Endodermal cell (in vitro differentiated cells): ENCODE results near the gene LMBR1L. TPM values are rescaled to one million over a fixed set of nuclear protein-coding genes. Genes with fewer than 3 reads are reported as not detected.

ENCODE experiments used
- DNase-seq: peaks from one replicate; pipeline ENCODE4 v3.0.0-alpha.2; 2017
- H3K27ac ChIP-seq: 2 replicates; pipeline ENCODE4 v1.5.1; 2013; ENCODE audit warnings: mild to moderate bottlenecking, low read depth, low read length, moderate library complexity
- H3K27me3 ChIP-seq: 2 replicates; pipeline ENCODE4 v1.6.1; 2013; ENCODE audit warnings: mild to moderate bottlenecking, low read length, moderate library complexity; ENCODE audit not compliant: insufficient read depth, control insufficient read depth, poor library complexity, severe bottlenecking
- H3K36me3 ChIP-seq: 2 replicates; pipeline ENCODE4 v1.7.0; 2013; ENCODE audit warnings: mild to moderate bottlenecking, low read length, moderate library complexity; ENCODE audit not compliant: control insufficient read depth, insufficient read depth
- H3K4me1 ChIP-seq: one replicate; pipeline ENCODE4 v1.7.0; 2013; ENCODE audit warnings: low read length; ENCODE audit not compliant: control insufficient read depth, insufficient read depth
- H3K4me3 ChIP-seq: 2 replicates; pipeline ENCODE4 v1.5.1; 2013; ENCODE audit warnings: mild to moderate bottlenecking, low read length, moderate library complexity
- H3K9ac ChIP-seq: 2 replicates; pipeline ENCODE4 v1.6.1; 2013; ENCODE audit warnings: mild to moderate bottlenecking, low read length, moderate library complexity; ENCODE audit not compliant: poor library complexity, severe bottlenecking; ENCODE audit errors: extremely low read depth
- H3K9me3 ChIP-seq: 2 replicates; pipeline ENCODE4 v1.6.1; 2013; ENCODE audit warnings: mild to moderate bottlenecking, low read length, moderate library complexity; ENCODE audit not compliant: control insufficient read depth
- H3K27ac Mint-ChIP-seq: 2 replicates; pipeline ENCODE4 v1.8.0; 2020; ENCODE audit warnings: mixed read lengths
- H3K27me3 Mint-ChIP-seq: 2 replicates; pipeline ENCODE4 v1.8.0; 2021; ENCODE audit warnings: mild to moderate bottlenecking, mixed read lengths; ENCODE audit not compliant: insufficient read depth
- H3K36me3 Mint-ChIP-seq: 2 replicates; pipeline ENCODE4 v1.8.0; 2020; ENCODE audit warnings: low read depth, mixed read lengths
- H3K4me1 Mint-ChIP-seq: 2 replicates; pipeline ENCODE4 v1.8.0; 2020; ENCODE audit warnings: mixed read lengths
- H3K4me3 Mint-ChIP-seq: 2 replicates; pipeline ENCODE4 v1.8.0; 2020; ENCODE audit warnings: mild to moderate bottlenecking, moderate library complexity, mixed read lengths
- H3K9me3 Mint-ChIP-seq: 2 replicates; pipeline ENCODE4 v1.8.0; 2020; ENCODE audit warnings: mild to moderate bottlenecking, mixed read lengths
- CTCF ChIP-seq: fragments of 200-600 bp; sonication (generic); conservative IDR thresholded peaks from 2 replicates; pipeline ENCODE4 v1.5.0; 2021; ENCODE audit warnings: antibody characterized with exemption, mild to moderate bottlenecking
- WGBS, 2 experiments: methylation state at CpG; one replicate each; pipeline versions ENCODE4 v1.1.5 to v1.1.7; 2013; ENCODE audit warnings: missing lambda C conversion rate in 2 of 2, mixed read lengths in 1 of 2; ENCODE audit not compliant: insufficient coverage in 1 of 2, insufficient read length in 1 of 2; 5-methylcytosine and 5-hydroxymethylcytosine counted together
- total RNA-seq, 2 donors: library from RNA; stranded (reverse); fragmentation: NEBNext Ultra II Directional in 1 of 2; extraction: Animal tissue kit (Norgen Biotek cat#: 25700) in 1 of 2; gene quantifications; 2 replicates in 1 of 2; 3 replicates in 1 of 2; pipeline ENCODE4 v1.2.1, GENCODE V29; 2021

The LMBR1L gene
- total RNA-seq, 2 donors from 2014 or later = 89.5 to 98.6 TPM

- peak within 1 kb of the TSS; percentile 94 for H3K27ac ChIP-seq
- Mint-ChIP-seq H3K4me3 (peak within 1 kb of the TSS; percentile 96), H3K9me3 (no peaks in the 10 kb centered on the region), H3K4me1 (peaks cover 42% of the 10 kb centered on the region), H3K27me3 (no peaks in the 10 kb centered on the region), H3K36me3 (peaks cover 5% of the 10 kb centered on the region), H3K27ac (peak within 1 kb of the TSS; percentile 99)
- peak within 1 kb of the TSS; percentile 92 for H3K9ac ChIP-seq
- peaks cover 4% of the 10 kb centered on the region for H3K4me1 ChIP-seq
- no peaks in the 10 kb centered on the region for H3K9me3 ChIP-seq
- peak; percentile 60 for TF ChIP-seq CTCF
- no peaks in the 10 kb centered on the region for H3K27me3 ChIP-seq
- H3K36me3 ChIP-seq = no peaks in the 10 kb centered on the region
- DNase-seq = peak; percentile 98
- 0 to 1% methylated on average over 25 to 74 of the region's 74 CpGs for WGBS, 2 experiments
- H3K4me3 ChIP-seq = peak within 1 kb of the TSS; percentile 89
These were observed 50.1 kb downstream of the LMBR1L start, which contains the start of gene KMT2D for GRCh38 chr12:49060237-49061156. Gene KMT2D (minus strand): TSS chr12:49060794. CDS start chr12:49055324, 5,470 bp downstream.

GRCh38 chr12:49059299-49060171, 51.1 kb downstream of the LMBR1L start:
- peak; percentile 67 for DNase-seq
- peak overlapping the region; percentile 92 for H3K9ac ChIP-seq
- Mint-ChIP-seq H3K9me3 (no peaks in the 10 kb centered on the region), H3K4me1 (peaks cover 43% of the 10 kb centered on the region), H3K36me3 (peaks cover 15% of the 10 kb centered on the region), H3K27ac (peak overlapping the region; percentile 93), H3K27me3 (no peaks in the 10 kb centered on the region), H3K4me3 (peak overlapping the region; percentile 96)
- WGBS, 2 experiments = 0% methylated on average over 14 to 70 of the region's 70 CpGs
- peak overlapping the region; percentile 94 for H3K27ac ChIP-seq
- no peaks in the 10 kb centered on the region for H3K9me3 ChIP-seq
- H3K4me3 ChIP-seq = peak overlapping the region; percentile 89
- TF ChIP-seq CTCF = no peak
- no peaks in the 10 kb centered on the region for H3K27me3 ChIP-seq
- H3K36me3 ChIP-seq = peaks cover 9% of the 10 kb centered on the region
- H3K4me1 ChIP-seq = peaks cover 4% of the 10 kb centered on the region

- no peak for DNase-seq
- WGBS, 2 experiments = 6% methylated on average over 1 of the region's 1 CpG; no CpG with 5 or more reads in 1 of the 2 experiments
- peak overlapping the region; percentile 96 for H3K4me3 Mint-ChIP-seq
- H3K9me3 Mint-ChIP-seq = no peaks in the 10 kb centered on the region
- Histone ChIP-seq H3K4me3 (peak overlapping the region; percentile 89), H3K27ac (no peak overlapping the region), H3K36me3 (peaks cover 14% of the 10 kb centered on the region), H3K27me3 (no peaks in the 10 kb centered on the region), H3K9me3 (no peaks in the 10 kb centered on the region), H3K9ac (peak overlapping the region; percentile 92), H3K4me1 (peaks cover 4% of the 10 kb centered on the region)
- peaks cover 43% of the 10 kb centered on the region for H3K4me1 Mint-ChIP-seq
- H3K27ac Mint-ChIP-seq = peak overlapping the region; percentile 93
- H3K36me3 Mint-ChIP-seq = peaks cover 19% of the 10 kb centered on the region
- TF ChIP-seq CTCF = no peak
- H3K27me3 Mint-ChIP-seq = no peaks in the 10 kb centered on the region
These were observed 51.7 kb downstream of the LMBR1L start for GRCh38 chr12:49059045-49059298.
